HG02588 (cell line): Measurements from ENCODE around the gene TLCD1.

Source experiments
- ATAC-seq: cut with Tn5 transposase; IDR thresholded peaks from one replicate; pipeline ENCODE4 v1.9.1; 2021; ENCODE audit warnings: mild to moderate bottlenecking, moderate library complexity; ENCODE audit not compliant: unreplicated experiment

The TLCD1 gene

GRCh38 chr17:28726226-28726626 is at the start of gene TLCD1:
TSS of gene TLCD1 (minus strand) at chr17:28726233. CDS start at chr17:28726097, 136 bp downstream.
- ATAC-seq, result no peak

- no peak for ATAC-seq
Measured at GRCh38 chr17:28774206-28774605, 48.2 kb upstream of the TLCD1 start.

- ATAC-seq, result no peak
Measured at GRCh38 chr17:28773736-28774135, 47.7 kb upstream of the TLCD1 start.

- no peak for ATAC-seq
Measured at GRCh38 chr17:28765038-28765437, 39.0 kb upstream of the TLCD1 start.

GRCh38 chr17:28763804-28764266 is 37.8 kb upstream of the TLCD1 start:
- no peak for ATAC-seq

- ATAC-seq, result no peak
Measured at GRCh38 chr17:28763137-28763799, 37.2 kb upstream of the TLCD1 start.

GRCh38 chr17:28760601-28761562 is 34.8 kb upstream of the TLCD1 start:
- no peak for ATAC-seq

GRCh38 chr17:28759256-28759865 is 33.3 kb upstream of the TLCD1 start:
- ATAC-seq, result no peak

- no peak for ATAC-seq
Measured at GRCh38 chr17:28758411-28759121, 32.5 kb upstream of the TLCD1 start.

- no peak for ATAC-seq
Measured at GRCh38 chr17:28756049-28756804, 30.2 kb upstream of the TLCD1 start.

GRCh38 chr17:28755486-28755885 is 29.5 kb upstream of the TLCD1 start:
- ATAC-seq, result no peak

- no peak for ATAC-seq
Measured at GRCh38 chr17:28751600-28752366, 25.8 kb upstream of the TLCD1 start.

GRCh38 chr17:28750178-28751047 is 24.4 kb upstream of the TLCD1 start:
- peak; percentile 67 for ATAC-seq

GRCh38 chr17:28749516-28750177 is 23.6 kb upstream of the TLCD1 start:
- no peak for ATAC-seq

GRCh38 chr17:28748852-28749515 is 23.0 kb upstream of the TLCD1 start:
- no peak for ATAC-seq

- ATAC-seq, result no peak
Measured at GRCh38 chr17:28747801-28748750, 22.0 kb upstream of the TLCD1 start.
